ENCODE measurements around the gene ABHD6.
"Not testable (repeated sequence)": the region's sequence is repeated elsewhere in the genome, so short reads cannot be mapped to it uniquely, and the experiment has no call there.

ABHD6 gene

DNA sequence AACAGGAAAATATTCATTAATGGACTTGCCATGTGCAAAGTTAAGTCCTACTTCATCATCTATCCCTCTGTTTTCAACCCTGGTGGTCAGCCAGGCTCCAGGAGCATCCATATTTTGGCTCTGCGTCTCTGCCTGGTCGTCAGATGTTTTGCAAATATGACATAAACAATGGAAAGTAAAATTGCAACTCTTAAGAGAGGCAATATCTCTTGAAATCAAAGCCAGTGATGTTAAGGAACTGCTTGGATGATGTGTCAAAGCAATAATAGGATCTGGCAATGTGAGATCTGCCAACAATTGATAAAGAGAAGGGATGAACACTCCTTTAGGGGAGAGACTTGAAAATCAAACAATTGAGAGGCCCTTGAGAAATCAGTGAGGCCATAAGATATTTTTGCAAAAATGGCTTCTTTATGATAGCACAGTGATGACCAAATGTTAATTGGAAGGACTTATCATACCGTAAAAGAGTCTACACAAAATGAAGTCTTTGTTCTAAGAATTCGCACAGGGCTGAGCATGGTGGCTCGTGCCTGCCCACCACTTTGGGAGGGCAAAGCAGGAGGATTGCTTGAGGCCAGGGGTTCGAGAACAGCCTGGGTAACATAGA lies 6.5 kb downstream of the ABHD6 start:
- DNase-seq: no peak

- DNase-seq: no peak
Observed at GRCh38 chr3:58246148-58247047, 8.8 kb downstream of the ABHD6 start.

DNA sequence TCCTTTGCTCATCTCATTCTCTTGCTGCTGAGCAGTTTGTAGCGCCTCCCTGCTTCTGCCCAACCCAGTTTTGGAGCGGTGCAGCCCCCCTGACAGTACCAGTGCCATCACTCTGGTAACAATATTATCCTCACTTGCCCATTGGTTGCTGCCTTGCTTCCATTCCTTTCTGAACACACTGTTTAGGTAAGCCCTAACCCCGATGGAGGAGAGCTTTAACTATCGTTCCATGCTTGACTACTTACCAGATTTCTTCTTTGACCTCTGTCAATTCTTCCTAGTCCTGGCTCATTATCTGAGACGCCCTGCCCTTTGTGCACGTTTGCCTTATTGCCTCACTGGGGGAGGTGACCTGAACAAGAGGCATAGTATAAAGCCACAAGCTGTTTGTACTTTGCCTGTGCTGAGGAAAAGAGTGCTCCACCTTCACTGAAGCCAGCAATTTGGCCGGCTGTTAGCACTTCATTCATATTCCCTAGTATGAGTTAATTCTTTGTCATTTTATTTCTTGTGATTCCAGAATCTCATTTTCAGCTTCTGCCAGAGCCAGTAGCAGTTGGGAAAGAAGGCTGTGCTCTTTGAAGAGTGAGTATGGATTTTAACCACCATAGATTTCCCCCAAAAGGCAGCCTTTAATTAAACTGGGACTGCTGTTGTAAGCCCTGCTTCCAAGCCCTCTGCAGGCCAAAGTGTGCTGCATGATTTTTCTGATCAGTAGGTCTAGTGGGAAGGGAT lies 11.9 kb downstream of the ABHD6 start:
- no peak for DNase-seq

- DNase-seq: no peak
Observed at GRCh38 chr3:58250093-58250707, 12.6 kb downstream of the ABHD6 start.

DNA sequence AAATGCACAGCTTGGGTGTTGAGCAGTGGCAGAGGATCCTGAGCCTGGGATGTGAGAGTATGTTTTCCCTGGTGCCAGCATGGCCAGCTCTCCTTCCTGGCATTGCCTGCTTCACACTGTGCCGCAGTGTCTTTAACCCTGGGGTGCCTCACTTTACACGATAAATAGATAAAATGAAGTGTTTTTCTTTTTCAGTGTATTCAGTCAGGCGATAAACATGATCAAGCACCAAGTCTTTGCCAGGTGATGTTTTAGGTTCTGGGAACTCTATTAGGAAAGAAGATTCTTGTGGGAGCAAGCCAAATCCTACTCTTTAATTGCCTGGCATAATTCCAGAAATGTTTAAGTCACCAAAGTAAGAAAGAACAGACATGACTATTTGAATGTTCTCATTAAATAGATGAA lies 14.0 kb downstream of the ABHD6 start:
- no peak for DNase-seq

DNA sequence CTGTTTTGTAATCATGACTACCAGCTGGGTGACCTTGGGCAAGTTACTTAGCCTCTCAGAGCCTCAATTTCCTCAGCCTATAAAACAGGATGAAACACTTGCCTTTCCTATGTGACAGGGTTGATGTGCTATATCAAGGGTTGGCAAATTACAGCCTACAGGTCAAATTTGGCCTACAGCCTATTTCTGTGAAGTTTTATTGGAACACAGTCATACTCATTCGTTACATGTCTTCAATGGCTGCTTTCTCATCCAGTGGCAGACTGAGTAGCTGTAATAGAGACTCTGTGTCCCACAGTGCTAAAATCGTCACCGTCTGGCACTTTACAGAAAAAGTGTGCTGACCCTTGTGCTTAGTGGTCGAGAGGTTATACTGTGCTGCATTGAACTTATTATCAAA lies 16.6 kb downstream of the ABHD6 start:
- no peak for DNase-seq

- no peak for DNase-seq
Observed at GRCh38 chr3:58256061-58256460, 18.5 kb downstream of the ABHD6 start.

GRCh38 chr3:58256511-58256910 lies 18.9 kb downstream of the ABHD6 start:
- DNase-seq: no peak

GRCh38 chr3:58258392-58259055 lies 20.9 kb downstream of the ABHD6 start:
- no peak for DNase-seq

GRCh38 chr3:58260261-58260731 lies 22.7 kb downstream of the ABHD6 start:
- DNase-seq: no peak

DNA sequence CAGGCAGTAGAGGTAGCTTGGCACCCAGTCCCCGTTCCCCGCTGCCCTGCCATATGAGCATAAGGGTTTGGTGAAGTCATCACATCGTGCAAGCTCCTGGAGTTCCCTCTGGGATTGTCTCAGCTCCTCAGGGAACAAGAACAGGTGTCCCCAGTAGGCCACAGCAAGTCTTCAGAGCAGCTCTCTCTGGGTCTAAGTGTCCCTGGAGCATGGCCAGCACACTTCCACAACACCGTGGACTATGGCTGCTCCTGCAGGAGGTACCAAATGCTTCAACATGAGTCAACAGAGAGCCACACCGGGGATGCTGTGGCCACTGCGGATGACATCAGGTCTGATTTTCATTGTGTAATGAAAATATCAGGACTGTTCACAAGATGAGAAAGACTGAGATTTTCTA lies 23.1 kb downstream of the ABHD6 start:
- DNase-seq: no peak

GRCh38 chr3:58261954-58262666 lies 24.5 kb downstream of the ABHD6 start:
- DNase-seq: no peak

DNA sequence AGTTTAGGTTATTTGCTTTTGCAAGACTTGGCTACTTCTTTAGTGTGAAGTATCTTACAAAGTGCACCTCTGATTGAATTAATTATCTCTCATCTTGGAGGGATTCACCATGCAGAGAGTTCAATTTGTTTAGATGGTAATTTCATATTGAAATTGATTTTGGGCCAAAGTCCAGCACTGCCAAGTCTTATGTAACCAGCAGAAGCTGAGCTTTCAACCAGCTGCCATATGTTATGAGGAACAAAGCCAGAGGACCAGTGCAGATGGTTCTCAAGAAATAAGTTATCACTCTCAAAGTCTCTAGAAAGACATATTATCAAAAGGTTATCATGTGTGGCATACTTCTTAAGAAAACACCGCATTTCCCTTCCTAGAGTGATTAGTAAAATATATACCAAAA lies 29.0 kb downstream of the ABHD6 start:
- no peak for DNase-seq

- not testable (repeated sequence) for DNase-seq
Observed at GRCh38 chr3:58267543-58267942, 30.0 kb downstream of the ABHD6 start.

DNA sequence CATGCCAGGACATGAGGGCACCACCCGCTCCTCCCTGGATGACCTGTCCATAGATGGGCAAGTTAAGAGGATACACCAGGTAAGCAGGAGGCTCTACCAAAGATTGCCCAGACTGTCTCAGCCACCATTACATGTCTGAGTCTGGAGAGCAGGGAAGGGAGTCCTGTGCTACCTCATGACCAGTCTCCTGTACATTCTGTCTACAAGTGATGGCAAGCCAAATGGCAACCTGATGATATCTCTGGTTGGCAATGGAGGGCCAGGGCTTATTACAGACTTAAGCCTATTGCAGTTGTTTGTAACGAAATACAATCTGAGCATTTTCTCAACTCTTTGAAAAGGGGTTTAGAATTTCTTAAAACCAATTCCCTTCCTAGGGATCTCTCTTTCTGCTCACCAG lies 31.8 kb downstream of the ABHD6 start:
- DNase-seq: no peak

DNA sequence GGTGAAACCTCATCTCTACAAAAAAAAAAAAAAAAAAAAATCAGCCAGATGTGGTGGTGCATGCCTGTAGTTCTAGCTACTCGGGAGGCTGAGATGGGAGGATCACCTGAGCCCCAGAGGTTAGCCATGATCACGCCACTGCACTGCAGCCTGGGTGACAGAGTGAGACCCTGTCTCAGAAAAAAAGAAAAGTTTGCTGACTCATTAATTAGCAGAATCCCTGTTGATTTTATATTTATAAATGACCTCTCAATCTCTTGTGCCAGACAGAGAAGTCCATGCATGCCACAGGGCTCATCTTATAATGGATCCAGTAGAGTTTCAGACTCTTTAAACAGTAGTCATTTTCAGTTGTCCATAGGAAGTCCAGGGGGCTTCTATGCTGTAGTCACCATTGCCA lies 32.9 kb downstream of the ABHD6 start:
- no peak for DNase-seq

GRCh38 chr3:58271901-58272501 lies 34.4 kb downstream of the ABHD6 start:
- no peak for DNase-seq

- no peak for DNase-seq
Observed at GRCh38 chr3:58272891-58273290, 35.3 kb downstream of the ABHD6 start.

DNA sequence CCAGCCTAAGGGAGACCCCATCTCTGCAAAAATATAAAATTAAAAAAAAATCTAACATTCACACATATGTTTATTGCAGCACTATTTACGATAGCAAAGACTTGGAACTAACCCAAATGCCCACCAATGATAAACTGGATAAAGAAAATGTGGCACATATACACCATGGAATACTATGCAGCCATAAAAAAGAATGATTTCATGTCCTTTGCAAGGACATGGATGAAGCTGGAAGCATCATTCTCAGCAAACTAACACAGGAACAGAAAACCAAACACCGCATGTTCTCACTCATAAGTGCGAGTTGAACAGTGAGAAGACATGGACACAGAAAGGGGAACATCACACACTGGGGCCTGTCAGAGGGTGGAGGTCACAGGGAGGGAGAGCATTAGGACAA lies 35.8 kb downstream of the ABHD6 start:
- DNase-seq: not testable (repeated sequence)

- DNase-seq: no peak
Observed at GRCh38 chr3:58274027-58274614, 36.5 kb downstream of the ABHD6 start.

GRCh38 chr3:58281069-58281468 lies 43.5 kb downstream of the ABHD6 start:
- DNase-seq: no peak

Data from activated effector memory CD4-positive, alpha-beta T cell treated with anti-CD3 and anti-CD28 coated beads, Interleukin-2, amount 50 U/mL, for 16 hours (primary cell).